GM19468 (cell line): ENCODE data around the gene AKAP17A.
A peak's percentile ranks its signal among the peaks of the same experiment; 100 is the strongest.

Experiments
- ATAC-seq: cut with Tn5 transposase; IDR thresholded peaks from one replicate; pipeline ENCODE4 v1.9.1; 2021; ENCODE audit warnings: mild to moderate bottlenecking, moderate library complexity, moderate number of reproducible peaks; ENCODE audit not compliant: unreplicated experiment; ENCODE audit errors: extremely low read depth

AKAP17A gene

GRCh38 chrX:1578511-1579173 is 12.8 kb upstream of the AKAP17A start:
- ATAC-seq: no peak

- no peak for ATAC-seq
Observed at GRCh38 chrX:1581132-1581531, 10.3 kb upstream of the AKAP17A start.

- no peak for ATAC-seq
Observed at GRCh38 chrX:1582686-1583437, 8.5 kb upstream of the AKAP17A start.

- ATAC-seq: no peak
Observed at GRCh38 chrX:1584237-1585011, 7.0 kb upstream of the AKAP17A start.

GRCh38 chrX:1587161-1587560 is 4.2 kb upstream of the AKAP17A start:
- ATAC-seq: no peak

- no peak for ATAC-seq
Observed at GRCh38 chrX:1589356-1590130, 1.9 kb upstream of the AKAP17A start.

- ATAC-seq: no peak
Observed at GRCh38 chrX:1591863-1592469, 562 bp downstream of the AKAP17A start.

GRCh38 chrX:1592470-1593142 is 1.2 kb downstream of the AKAP17A start:
- peak; percentile 53 for ATAC-seq

- ATAC-seq: no peak
Observed at GRCh38 chrX:1593286-1594271, 2.2 kb downstream of the AKAP17A start.

GRCh38 chrX:1595711-1596060 is 4.3 kb downstream of the AKAP17A start:
- no peak for ATAC-seq

- no peak for ATAC-seq
Observed at GRCh38 chrX:1596676-1597344, 5.4 kb downstream of the AKAP17A start.

GRCh38 chrX:1597345-1598020 is 6.1 kb downstream of the AKAP17A start:
- ATAC-seq: no peak

- ATAC-seq: no peak
Observed at GRCh38 chrX:1598021-1598875, 6.8 kb downstream of the AKAP17A start.

GRCh38 chrX:1598876-1599790 is 7.7 kb downstream of the AKAP17A start:
- ATAC-seq: no peak

GRCh38 chrX:1599791-1600405 is 8.5 kb downstream of the AKAP17A start:
- no peak for ATAC-seq
